HG03354 (cell line): ENCODE results near the gene PPP2R3B.
"Not testable (repeated sequence)": the region's sequence is repeated elsewhere in the genome, so short reads cannot be mapped to it uniquely, and the experiment has no call there.

ENCODE experiments used
- ATAC-seq: cut with Tn5 transposase; IDR thresholded peaks from one replicate; pipeline ENCODE4 v1.9.1; 2021; ENCODE audit warnings: mild to moderate bottlenecking; ENCODE audit not compliant: unreplicated experiment, poor library complexity, severe bottlenecking

PPP2R3B gene

DNA sequence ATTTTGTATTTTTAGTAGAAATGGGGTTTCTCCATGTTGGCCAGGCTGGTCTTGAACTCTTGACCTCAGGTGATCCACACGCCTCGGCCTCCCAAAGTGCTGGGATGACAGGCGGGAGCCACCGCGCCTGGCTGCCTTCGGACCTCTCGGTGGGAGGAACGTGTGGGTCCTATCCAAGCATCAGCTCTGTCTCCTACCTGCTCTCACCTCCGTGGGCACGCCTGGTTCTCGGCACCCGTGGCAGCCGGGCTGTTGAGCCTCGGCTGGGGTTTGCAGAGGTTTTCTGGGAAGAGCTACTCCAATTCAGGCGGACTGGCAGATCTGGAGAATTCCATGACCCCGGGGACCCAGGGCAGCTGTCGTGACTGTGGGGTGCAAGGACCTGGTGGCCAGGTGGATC is 23.6 kb upstream of the PPP2R3B start:
- ATAC-seq = no peak

DNA sequence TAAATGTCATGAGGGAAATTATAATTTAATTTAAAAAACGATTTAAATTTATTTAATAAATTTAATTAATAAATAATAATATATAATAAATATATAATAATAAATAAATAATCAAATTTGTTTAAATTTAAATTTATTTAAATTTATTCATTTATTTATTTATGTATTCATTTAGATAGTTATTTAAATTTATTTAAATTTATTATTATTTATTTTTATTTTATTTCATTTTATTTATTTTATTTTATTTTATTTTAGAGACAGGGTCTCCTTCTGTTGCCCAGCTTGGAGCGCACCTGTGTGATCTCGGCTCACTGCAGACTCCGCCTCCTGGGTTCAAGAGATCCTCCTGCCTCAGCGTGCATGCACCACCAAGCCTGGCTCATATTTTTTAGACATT is 18.4 kb upstream of the PPP2R3B start:
- no peak for ATAC-seq

DNA sequence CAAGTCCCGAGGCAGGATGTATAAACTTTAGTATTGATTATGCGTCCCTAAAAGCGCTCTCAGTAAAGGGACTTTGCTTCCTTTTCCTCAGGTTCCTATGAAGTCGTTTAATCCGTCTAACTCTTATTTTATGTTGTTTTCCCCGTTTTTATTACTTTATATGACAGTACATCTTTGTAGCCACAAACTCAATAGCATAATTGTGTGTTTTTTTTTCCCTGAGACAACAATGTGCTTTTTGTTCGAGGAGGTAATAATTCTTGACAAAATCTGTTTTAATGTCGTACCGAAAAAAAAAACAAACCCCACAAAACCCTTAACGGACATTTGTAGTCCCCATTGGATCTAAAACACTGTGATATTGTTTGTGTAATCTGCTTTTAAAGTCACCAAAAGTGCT is 17.9 kb upstream of the PPP2R3B start:
- no peak for ATAC-seq

DNA sequence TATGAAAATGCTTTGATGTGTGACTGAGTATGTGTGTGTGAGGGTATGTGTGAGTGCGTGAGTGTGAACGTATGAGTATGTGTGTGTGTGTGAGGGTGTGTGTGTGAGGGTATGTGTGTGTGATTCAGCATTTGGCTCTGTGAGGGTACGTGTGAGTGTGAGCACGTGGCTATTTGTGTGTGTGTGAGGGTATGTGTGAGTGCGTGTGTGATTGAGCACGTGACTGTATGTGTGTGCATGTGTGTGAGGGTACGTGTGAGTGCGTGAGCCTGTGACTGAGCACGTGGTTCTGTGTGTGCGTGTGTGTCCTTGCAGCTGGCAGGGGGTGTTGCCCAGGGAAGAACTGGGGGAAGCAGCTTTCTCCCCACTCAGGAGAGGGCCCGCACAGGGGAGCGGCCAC is 16.1 kb upstream of the PPP2R3B start:
- no peak for ATAC-seq

- ATAC-seq = no peak
These were observed 13.6 kb upstream of the PPP2R3B start for GRCh38 chrX:400258-400657.

DNA sequence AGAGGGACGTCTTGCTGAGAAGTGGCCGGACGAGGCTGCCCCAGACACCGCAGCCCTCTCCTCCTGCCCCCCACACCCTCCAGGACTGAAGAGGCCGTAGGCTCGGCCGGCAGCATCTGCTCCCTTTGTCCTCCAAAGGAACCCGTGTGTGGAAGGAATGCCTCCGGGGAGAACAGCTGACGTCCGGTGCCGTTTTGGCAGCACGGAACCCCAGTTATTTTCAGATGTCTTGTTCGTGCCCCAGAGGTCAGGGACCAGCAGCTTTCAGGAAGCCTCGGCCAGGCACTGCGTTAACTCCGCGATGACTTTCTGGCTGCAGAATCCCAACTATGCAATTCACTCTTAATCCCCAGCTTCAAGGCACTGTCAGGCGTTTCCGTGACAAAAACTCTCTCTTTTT is 10.9 kb upstream of the PPP2R3B start:
- ATAC-seq = no peak

- no peak for ATAC-seq
These were observed 8.1 kb upstream of the PPP2R3B start for GRCh38 chrX:394830-395229.

GRCh38 chrX:392575-392846 is 5.8 kb upstream of the PPP2R3B start:
- no peak for ATAC-seq

- ATAC-seq = no peak
These were observed 5.2 kb upstream of the PPP2R3B start for GRCh38 chrX:391717-392574.

DNA sequence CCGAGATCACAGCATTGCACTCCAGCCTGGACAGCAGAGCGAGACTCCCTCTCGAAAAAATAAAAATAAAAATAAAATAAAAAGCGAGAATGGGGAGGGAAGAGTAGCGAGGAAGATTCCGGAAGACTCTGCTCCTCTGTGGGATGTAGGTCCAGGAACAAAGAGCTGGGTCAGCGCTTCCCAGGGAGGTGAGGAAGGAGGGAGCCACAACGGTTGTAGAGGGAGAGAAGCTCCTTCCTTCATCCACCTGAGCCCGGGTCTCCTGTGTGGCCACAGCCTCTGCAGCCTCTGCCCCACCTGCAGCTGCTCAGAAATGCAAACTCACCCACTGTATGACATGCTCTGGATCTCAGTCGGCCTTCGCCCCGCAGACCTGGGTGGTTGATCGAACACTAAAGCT is 3.8 kb upstream of the PPP2R3B start:
- no peak for ATAC-seq

DNA sequence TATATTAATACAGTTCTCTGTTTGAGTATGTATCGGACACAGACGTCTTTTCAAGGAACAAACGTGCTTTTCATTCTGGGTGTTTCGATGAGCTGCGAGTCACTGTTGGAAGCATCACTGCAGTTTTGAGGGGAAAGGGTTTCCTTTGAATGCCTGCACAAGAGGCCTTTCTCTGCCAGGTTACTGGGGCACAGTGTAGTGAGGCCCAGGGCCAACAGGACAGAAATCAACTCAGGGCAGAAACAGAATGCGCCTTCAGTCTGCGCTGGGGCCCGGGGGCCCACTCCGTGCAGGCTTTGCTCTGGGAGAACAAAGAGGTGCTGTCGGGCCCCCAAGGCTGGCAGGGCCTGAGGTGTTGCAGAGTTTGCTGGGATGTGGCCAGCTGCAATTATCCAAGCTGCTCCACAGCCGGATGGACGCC is 2.3 kb upstream of the PPP2R3B start:
- ATAC-seq = no peak

GRCh38 chrX:387729-388128 is 1.0 kb upstream of the PPP2R3B start:
- no peak for ATAC-seq

DNA sequence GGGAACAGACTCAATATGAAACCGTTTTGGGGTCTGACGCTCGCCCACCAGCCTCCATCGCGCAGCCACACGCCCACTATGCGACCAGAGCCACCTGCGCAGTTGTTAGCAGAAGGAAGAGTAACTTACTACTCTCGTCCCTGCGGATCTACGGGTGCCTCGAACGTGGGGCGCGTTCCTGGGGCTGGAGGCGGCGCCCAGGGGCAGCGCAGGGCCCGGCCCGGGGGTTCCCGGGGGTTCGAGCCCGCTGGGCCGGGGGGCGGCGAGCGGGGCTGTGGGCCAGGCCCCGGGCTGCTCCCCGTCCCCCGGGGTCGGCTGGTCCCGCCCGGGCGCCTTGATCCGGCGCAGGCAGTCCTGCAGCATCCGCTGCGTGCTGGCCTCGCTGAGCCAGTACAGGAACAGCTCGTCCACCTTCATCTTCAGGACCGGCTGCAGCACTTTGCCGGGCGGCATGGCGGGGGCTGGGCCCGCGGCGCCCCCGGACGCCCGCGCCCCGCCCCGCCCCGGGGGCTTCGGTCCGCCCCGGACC is 404 bp downstream of the PPP2R3B start:
- peak; percentile 42 for ATAC-seq

- ATAC-seq = not testable (repeated sequence)
These were observed 971 bp downstream of the PPP2R3B start for GRCh38 chrX:385736-386135.

DNA sequence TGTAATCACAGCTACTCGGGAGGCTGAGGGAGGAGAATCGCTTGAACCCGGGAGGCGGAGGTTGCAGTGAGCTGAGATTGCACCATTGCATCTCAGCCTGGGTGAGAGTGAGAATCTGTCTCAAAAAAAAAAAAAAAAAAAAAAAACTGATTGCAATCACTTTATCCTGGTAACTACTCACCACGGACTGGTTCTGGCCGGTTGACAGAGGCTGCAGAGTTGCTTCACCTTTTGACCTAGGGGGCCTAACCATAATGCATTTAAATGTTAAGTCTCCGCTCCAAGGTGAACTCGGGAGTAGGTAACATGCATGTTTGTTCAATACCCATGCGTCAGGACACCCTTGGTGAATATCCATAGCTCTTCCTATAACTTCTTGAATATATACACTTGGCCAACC is 1.8 kb downstream of the PPP2R3B start:
- no peak for ATAC-seq

DNA sequence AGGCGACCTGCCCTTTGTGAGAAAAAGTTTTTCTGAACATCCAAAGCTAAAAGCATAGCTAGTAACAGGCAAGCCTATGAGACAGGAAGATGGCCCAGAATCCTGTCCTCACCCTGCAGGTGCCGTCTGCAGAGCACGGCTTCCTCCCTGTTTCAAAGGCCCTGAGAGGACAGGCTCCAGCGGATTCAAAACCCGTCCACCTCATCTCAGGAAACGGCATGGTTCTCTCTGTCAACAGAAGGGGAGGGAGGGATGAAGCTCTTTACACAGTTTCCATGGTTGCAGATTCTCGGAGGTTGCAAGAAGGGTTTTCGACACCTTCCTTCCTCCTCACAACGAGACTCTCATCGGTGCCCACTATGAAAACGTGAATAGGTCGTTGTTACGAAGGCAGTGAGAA is 8.3 kb downstream of the PPP2R3B start:
- ATAC-seq = no peak

GRCh38 chrX:376206-376605 is 10.5 kb downstream of the PPP2R3B start:
- not testable (repeated sequence) for ATAC-seq

DNA sequence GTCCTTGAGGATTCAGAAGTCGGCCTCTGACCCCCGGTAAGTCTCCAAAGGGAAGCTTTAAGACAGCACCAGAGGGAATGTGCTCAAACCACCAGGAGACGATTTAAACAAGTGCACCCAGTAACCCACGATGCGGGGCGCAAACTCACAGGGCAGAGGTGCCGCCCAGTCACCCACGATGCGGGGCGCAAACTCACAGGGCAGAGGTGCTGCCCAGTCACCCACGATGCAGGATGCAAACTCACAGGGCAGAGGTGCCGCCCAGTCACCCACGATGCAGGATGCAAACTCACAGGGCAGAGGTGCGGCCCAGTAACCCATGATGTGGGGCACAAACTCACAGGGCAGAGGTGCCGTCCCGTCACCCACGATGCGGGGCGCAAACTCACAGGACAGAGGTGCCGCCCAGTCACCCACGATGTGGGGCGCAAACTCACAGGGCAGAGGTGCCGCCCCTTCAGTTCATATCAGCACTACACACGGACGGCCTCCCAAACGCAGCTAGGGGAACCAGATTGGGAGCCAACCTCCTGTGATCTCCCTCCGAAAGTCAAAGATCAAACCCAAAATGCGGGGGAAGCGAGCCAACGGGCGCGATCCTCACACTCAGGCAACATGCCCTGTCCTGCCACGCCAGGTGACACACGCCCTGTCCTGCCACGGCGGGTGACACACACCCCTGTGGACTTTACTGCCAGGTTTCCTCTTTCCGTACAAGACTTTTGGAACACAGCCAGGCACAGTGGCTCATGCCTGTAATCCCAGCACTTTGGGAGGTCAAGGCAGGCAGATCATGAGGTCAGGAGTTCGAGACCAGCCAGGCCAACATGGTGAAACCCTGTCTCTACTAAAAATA is 11.3 kb downstream of the PPP2R3B start:
- ATAC-seq = no peak

- ATAC-seq = no peak
These were observed 12.1 kb downstream of the PPP2R3B start for GRCh38 chrX:374596-374995.

DNA sequence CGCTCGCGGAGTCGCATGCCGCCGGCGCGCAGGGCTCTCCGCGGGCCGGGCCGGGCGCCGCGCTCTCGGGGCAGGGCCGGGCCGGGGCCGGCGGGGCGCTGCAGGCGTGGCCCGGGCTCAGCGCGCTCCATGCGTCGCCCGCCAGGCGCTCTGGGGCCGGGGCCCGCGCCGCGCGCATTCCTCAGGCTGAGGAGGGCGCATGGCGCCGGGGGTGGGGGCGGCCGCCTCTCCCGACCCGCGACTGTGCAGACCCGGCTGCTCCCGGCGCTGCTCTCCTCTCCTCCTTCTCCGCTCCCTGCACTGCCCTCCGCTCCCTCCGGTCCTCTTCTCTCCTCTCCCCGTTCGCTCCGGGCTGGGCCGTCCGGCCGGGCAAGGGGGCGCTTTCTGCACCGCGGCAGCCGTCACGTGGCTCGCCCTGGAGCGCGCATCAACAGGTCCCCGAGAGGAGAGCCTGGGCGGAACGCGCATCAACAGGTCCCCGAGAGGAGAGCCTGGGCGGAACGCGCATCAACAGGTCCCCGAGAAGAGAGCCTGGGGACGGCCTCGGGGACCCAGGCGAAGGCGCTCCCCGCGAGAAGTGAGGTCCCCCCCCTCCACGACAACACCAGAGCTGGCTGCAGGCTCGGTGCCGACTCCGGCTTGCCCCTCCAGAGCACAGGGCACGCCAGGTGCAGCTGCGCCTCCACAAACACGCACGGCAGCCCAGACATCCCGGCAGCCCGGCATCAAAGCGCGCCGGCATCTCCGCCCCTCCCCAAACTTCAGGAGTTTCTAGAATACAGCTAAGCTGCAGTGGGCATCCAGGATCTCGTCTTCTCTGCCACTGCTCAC is 12.9 kb downstream of the PPP2R3B start:
- no peak for ATAC-seq
